H1 (cell line): ENCODE results near the gene CASP3. TPM values are rescaled to one million over a fixed set of nuclear protein-coding genes. Genes with fewer than 3 reads are reported as not detected.
"Not testable (repeated sequence)": the region's sequence is repeated elsewhere in the genome, so short reads cannot be mapped to it uniquely, and the experiment has no call there.

ENCODE experiments used
- CTCF ChIA-PET: fragments of 300-600 bp; sonication (Branson Sonifier 250); formaldehyde crosslinking; loops from one replicate; lab custom pipeline; 2021; ENCODE audit not compliant: partially characterized antibody; lab: Charles Lee
- POLR2A ChIA-PET: fragments of 300-600 bp; sonication (Branson Sonifier 250); formaldehyde crosslinking; loops from one replicate; lab custom pipeline; 2021; ENCODE audit warnings: inconsistent platforms; ENCODE audit not compliant: partially characterized antibody; lab: Charles Lee
- DNase-seq, 2 experiments: peaks; one replicate each; pipeline versions ENCODE4 v3.0.0 to v3.0.0-alpha.2; 2010 to 2022; ENCODE audit warnings: low spot score in 2 of 2, low read depth in 1 of 2, mixed read lengths in 1 of 2
- FAIRE-seq: peaks from 2 replicates; lab custom pipeline; 2011; peaks lifted over from hg19 to GRCh38; lab: Jason Lieb, UNC
- H2AFZ ChIP-seq: 2 replicates; pipeline ENCODE4 v1.8.1; 2012; ENCODE audit warnings: low read length, inconsistent platforms
- H2AK5ac ChIP-seq: 2 replicates; pipeline ENCODE4 v1.6.1; 2013; ENCODE audit warnings: low read depth, low read length
- H2BK120ac ChIP-seq: replicated peaks from 2 replicates; pipeline ENCODE3; 2013; ENCODE audit warnings: low read depth, low read length, inconsistent platforms
- H2BK12ac ChIP-seq: 2 replicates; pipeline ENCODE4 v1.6.1; 2013; ENCODE audit warnings: low read depth, low read length
- H2BK15ac ChIP-seq: 2 replicates; pipeline ENCODE4 v1.6.1; 2013; ENCODE audit warnings: low read length
- H2BK20ac ChIP-seq: 2 replicates; pipeline ENCODE4 v1.6.1; 2013; ENCODE audit warnings: low read length
- H2BK5ac ChIP-seq: 2 replicates; pipeline ENCODE4 v1.6.1; 2013; ENCODE audit warnings: low read depth, low read length
- H3K14ac ChIP-seq: 2 replicates; pipeline ENCODE4 v1.6.1; 2013; ENCODE audit warnings: inconsistent platforms; ENCODE audit not compliant: insufficient read length
- H3K18ac ChIP-seq: 2 replicates; pipeline ENCODE4 v1.6.1; 2013; ENCODE audit warnings: low read length; ENCODE audit errors: extremely low read depth
- H3K23ac ChIP-seq: 2 replicates; pipeline ENCODE4 v1.6.1; 2013; ENCODE audit warnings: inconsistent platforms; ENCODE audit not compliant: insufficient read length
- H3K23me2 ChIP-seq: 2 replicates; pipeline ENCODE4 v1.6.1; 2013; ENCODE audit warnings: low read depth, low read length
- H3K27ac ChIP-seq: 2 replicates; pipeline ENCODE4 v1.6.1; 2011; ENCODE audit warnings: low read depth, low read length, inconsistent platforms
- H3K27me3 ChIP-seq, 4 experiments: replicated peaks in 1 of 4; 1 replicate in 1 of 4; 2 replicates in 3 of 4; pipeline versions ENCODE4 v1.6.1 to v1.8.1; 2011 to 2013; ENCODE audit warnings: low read length in 3 of 4, mild to moderate bottlenecking in 3 of 4, inconsistent platforms in 2 of 4, mixed read lengths in 2 of 4, moderate library complexity in 1 of 4; ENCODE audit not compliant: control insufficient read depth in 3 of 4, insufficient read depth in 3 of 4; ENCODE audit errors: extremely low read depth in 1 of 4
- H3K36me3 ChIP-seq, 4 experiments: 2 replicates each; pipeline versions ENCODE4 v1.6.1 to v1.8.1; 2011 to 2013; ENCODE audit warnings: mild to moderate bottlenecking in 4 of 4, low read length in 3 of 4, moderate library complexity in 2 of 4, control low read depth in 1 of 4, inconsistent platforms in 1 of 4; ENCODE audit not compliant: insufficient read depth in 4 of 4, control insufficient read depth in 2 of 4
- H3K4ac ChIP-seq: replicated peaks from 2 replicates; pipeline ENCODE3; 2013; ENCODE audit warnings: low read length, low read depth, mixed read lengths, inconsistent platforms; ENCODE audit not compliant: insufficient read length
- H3K4me1 ChIP-seq, 4 experiments: replicated peaks in 1 of 4; 1 replicate in 1 of 4; 2 replicates in 3 of 4; pipeline versions ENCODE4 v1.6.1 to v1.8.1; 2011 to 2013; ENCODE audit warnings: low read length in 3 of 4, inconsistent platforms in 2 of 4, mixed read lengths in 1 of 4; ENCODE audit not compliant: insufficient read depth in 4 of 4, control insufficient read depth in 3 of 4
- H3K4me2 ChIP-seq, 2 experiments: 2 replicates each; pipeline versions ENCODE4 v1.6.1 to v1.8.1; 2011 to 2013; ENCODE audit warnings: low read depth in 2 of 2, low read length in 2 of 2, control low read depth in 1 of 2, inconsistent platforms in 1 of 2, mild to moderate bottlenecking in 1 of 2; ENCODE audit not compliant: insufficient read depth in 1 of 2
- H3K4me3 ChIP-seq, 4 experiments: fragments of 200-600, 300-600 bp in 1 of 4; sonication (generic), shearing (Covaris generic), sonication (Bioruptor Twin) in 1 of 4; 2 replicates each; pipeline versions ENCODE4 v1.5.1 to v1.8.1; 2011 to 2016; ENCODE audit warnings: low read length in 4 of 4, low read depth in 3 of 4, control low read depth in 2 of 4, inconsistent platforms in 2 of 4, mild to moderate bottlenecking in 2 of 4, mixed read lengths in 1 of 4, moderate library complexity in 1 of 4; ENCODE audit not compliant: insufficient read depth in 2 of 4; ENCODE audit errors: extremely low read depth in 1 of 4
- H3K56ac ChIP-seq: replicated peaks from 2 replicates; pipeline ENCODE3; 2013; ENCODE audit warnings: low read depth, mild to moderate bottlenecking, mixed read lengths, low read length, inconsistent platforms; ENCODE audit not compliant: insufficient read length
- H3K79me1 ChIP-seq: 2 replicates; pipeline ENCODE4 v1.6.1; 2013; ENCODE audit warnings: low read depth, low read length, control low read depth
- H3K79me2 ChIP-seq, 2 experiments: 2 replicates each; pipeline versions ENCODE4 v1.6.1 to v1.8.1; 2012 to 2013; ENCODE audit warnings: low read length in 2 of 2, mild to moderate bottlenecking in 2 of 2, inconsistent platforms in 1 of 2; ENCODE audit not compliant: insufficient read depth in 2 of 2, control insufficient read depth in 1 of 2
- H3K9ac ChIP-seq, 4 experiments: replicated peaks in 1 of 4; 1 replicate in 1 of 4; 2 replicates in 3 of 4; pipeline versions ENCODE4 v1.6.1 to v1.8.1; 2011 to 2013; ENCODE audit warnings: low read depth in 3 of 4, low read length in 3 of 4, control low read depth in 2 of 4, mild to moderate bottlenecking in 2 of 4, moderate library complexity in 2 of 4, inconsistent platforms in 1 of 4; ENCODE audit errors: extremely low read depth in 1 of 4
- H3K9me3 ChIP-seq, 2 experiments: 2 replicates each; pipeline versions ENCODE4 v1.6.1 to v1.8.1; 2012 to 2013; ENCODE audit warnings: mild to moderate bottlenecking in 2 of 2, moderate library complexity in 2 of 2, control low read depth in 1 of 2, inconsistent platforms in 1 of 2, low read depth in 1 of 2, low read length in 1 of 2, mixed read lengths in 1 of 2; ENCODE audit not compliant: insufficient read depth in 2 of 2
- H4K20me1 ChIP-seq, 2 experiments: replicated peaks in 1 of 2; 2 replicates each; pipeline versions ENCODE3 to v1.8.1; 2011 to 2013; ENCODE audit warnings: inconsistent platforms in 2 of 2, low read length in 2 of 2, mild to moderate bottlenecking in 1 of 2; ENCODE audit not compliant: insufficient read depth in 2 of 2, control insufficient read depth in 1 of 2
- H4K5ac ChIP-seq: 2 replicates; pipeline ENCODE4 v1.6.1; 2013; ENCODE audit warnings: low read length, low read depth, mixed read lengths, inconsistent platforms; ENCODE audit not compliant: insufficient read length
- H4K8ac ChIP-seq: 2 replicates; pipeline ENCODE4 v1.8.0; 2013; ENCODE audit warnings: mild to moderate bottlenecking, moderate library complexity, low read length, inconsistent platforms; ENCODE audit not compliant: insufficient read depth; ENCODE audit errors: extremely low read depth
- H4K91ac ChIP-seq: replicated peaks from 2 replicates; pipeline ENCODE3; 2013; ENCODE audit warnings: low read length, mixed read lengths, inconsistent platforms; ENCODE audit not compliant: insufficient read length
- WGBS, 2 experiments: shearing (Covaris generic) in 1 of 2; methylation state at CpG; one replicate each; pipeline versions ENCODE4 v1.1.6 to v1.1.7; 2013 to 2015; ENCODE audit warnings: low lambda C conversion rate in 2 of 2, mixed read lengths in 2 of 2, inconsistent platforms in 1 of 2, low coverage in 1 of 2, missing lambda C conversion rate in 1 of 2; ENCODE audit not compliant: insufficient replicate concordance in 2 of 2, insufficient coverage in 1 of 2, insufficient read length in 1 of 2; ENCODE audit errors: extremely low coverage in 1 of 2, missing lambda C conversion rate in 1 of 2; 5-methylcytosine and 5-hydroxymethylcytosine counted together
- polyA plus RNA-seq, 7 experiments: library from polyadenylated mRNA; depleted of rRNA in 3 of 7; stranded (reverse) in 5 of 7; unstranded in 2 of 7; fragments of >200 nt in 5 of 7; fragments of 200-250 nt in 2 of 7; gene quantifications; 1 replicate in 5 of 7; 2 replicates in 1 of 7; 4 replicates in 1 of 7; pipeline versions ENCODE4 v1.2.1 to v1.2.3, GENCODE V29; 2011 to 2013; ENCODE audit warnings: missing spikeins in 2 of 7, mixed read lengths in 2 of 7
- total RNA-seq: library from RNA; stranded (reverse); fragmentation: NEBNext Ultra II Directional; extraction: Animal tissue kit (Norgen Biotek cat#: 25700); gene quantifications from 2 replicates; pipeline ENCODE4 v1.2.1, GENCODE V29; 2021

CASP3 gene
- total and polyA plus RNA-seq, 2 of the 8 experiments (the other 6 are each of a cell fraction or from before 2014, with no cell fraction given), result 27.8 to 82.5 TPM

GRCh38 chr4:184624504-184624903 is 24.7 kb downstream of the CASP3 start:
- H3K14ac ChIP-seq, FAIRE-seq, H2AK5ac ChIP-seq, CTCF ChIA-PET, H3K4me2 ChIP-seq, H2BK5ac ChIP-seq, H3K56ac ChIP-seq, H3K79me2 ChIP-seq, H2AFZ ChIP-seq, H3K27ac ChIP-seq, DNase-seq, H3K36me3 ChIP-seq, H3K79me1 ChIP-seq, H2BK12ac ChIP-seq, H3K9me3 ChIP-seq, H4K8ac ChIP-seq, H3K9ac ChIP-seq, H2BK120ac ChIP-seq, H4K5ac ChIP-seq, POLR2A ChIA-PET, H4K20me1 ChIP-seq, H3K27me3 ChIP-seq, H3K4ac ChIP-seq, H2BK15ac ChIP-seq, H3K23me2 ChIP-seq, H2BK20ac ChIP-seq, H3K23ac ChIP-seq, H3K18ac ChIP-seq, H4K91ac ChIP-seq, H3K4me3 ChIP-seq: not testable (repeated sequence)
- 94% methylated on average over 3 of the region's 3 CpGs; no CpG with 5 or more reads in 1 of the 2 experiments for WGBS, 2 experiments
- H3K4me1 ChIP-seq, result peaks cover 2 to 15% (median 7%) of the 10 kb centered on the region in 4 experiments; a peak in 6 of 7 replicates
